ENCODE measurements around the gene PSD2. TPM values are rescaled to one million over a fixed set of nuclear protein-coding genes. Genes with fewer than 3 reads are reported as not detected.
A peak's percentile ranks its signal among the peaks of the same experiment; 100 is the strongest.

The PSD2 gene
- total and polyA plus RNA-seq, 4 donors: 0.30 to 0.62 (median 0.41) TPM; not detected in 1

DNA sequence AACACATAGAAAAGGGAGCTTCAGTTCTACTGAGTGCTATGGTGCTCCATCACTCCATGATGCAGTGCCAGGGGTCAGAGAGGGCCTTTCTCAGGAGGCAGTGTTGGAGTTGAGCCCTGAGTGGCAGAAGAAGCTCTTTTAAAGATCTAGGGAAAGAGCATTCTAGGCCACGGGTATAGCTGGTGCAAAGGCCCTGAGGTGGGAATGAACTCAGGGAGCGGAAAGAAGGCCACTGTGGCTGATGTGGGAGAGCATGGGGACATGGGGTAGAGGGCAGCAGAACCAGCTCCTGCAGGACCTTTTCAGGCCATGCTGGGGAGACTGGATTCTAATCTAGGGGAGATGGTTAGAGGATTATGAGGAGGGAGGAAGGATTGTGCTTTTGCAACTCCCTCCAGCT lies 9.9 kb downstream of the PSD2 start:
- ATAC-seq (ENCODE audit: low FRiP score) (no peak), DNase-seq (no peak)
- H3K36me3 ChIP-seq (ENCODE audit: control insufficient read depth in 1 of 2, insufficient read depth in 2 of 2, low read length in 1 of 2): no peaks in the 10 kb centered on the region
- no peak overlapping the region for H3K27ac ChIP-seq (ENCODE audit: low read depth in 1 of 2, low read length in 2 of 2)
- no peaks in the 10 kb centered on the region for H3K4me1 ChIP-seq (ENCODE audit: control insufficient read depth in 1 of 2, insufficient read depth in 2 of 2, low read length in 2 of 2)
- H3K27me3 ChIP-seq (ENCODE audit: control insufficient read depth in 1 of 2, insufficient read depth in 2 of 2, low read length in 1 of 2): no peaks in the 10 kb centered on the region
- H3K9me3 ChIP-seq (ENCODE audit: control insufficient read depth, low read length): no peaks in the 10 kb centered on the region
- WGBS, 2 donors: 94 to 96% methylated on average over 2 of the region's 2 CpGs
- intact Hi-C loops (cut with DNase I): no loop called here
- no peak overlapping the region for H3K4me3 ChIP-seq (ENCODE audit: low read length in 2 of 2)

GRCh38 chr5:139806111-139806510 lies 10.5 kb downstream of the PSD2 start:
- 82 to 86% methylated on average over 4 of the region's 4 CpGs for WGBS, 2 donors
- DNase-seq: peak; percentile 5 to 36
- intact Hi-C loops (cut with DNase I): no loop called here
- Histone ChIP-seq H3K9me3 (ENCODE audit: control insufficient read depth, low read length) (no peaks in the 10 kb centered on the region), H3K4me3 (ENCODE audit: low read length in 2 of 2) (no peak overlapping the region), H3K27me3 (ENCODE audit: control insufficient read depth in 1 of 2, insufficient read depth in 2 of 2, low read length in 1 of 2) (no peaks in the 10 kb centered on the region), H3K4me1 (ENCODE audit: control insufficient read depth in 1 of 2, insufficient read depth in 2 of 2, low read length in 2 of 2) (no peaks in the 10 kb centered on the region), H3K27ac (ENCODE audit: low read depth in 1 of 2, low read length in 2 of 2) (no peak overlapping the region), H3K36me3 (ENCODE audit: control insufficient read depth in 1 of 2, insufficient read depth in 2 of 2, low read length in 1 of 2) (no peaks in the 10 kb centered on the region)
- ATAC-seq (ENCODE audit: low FRiP score): no peak

DNA sequence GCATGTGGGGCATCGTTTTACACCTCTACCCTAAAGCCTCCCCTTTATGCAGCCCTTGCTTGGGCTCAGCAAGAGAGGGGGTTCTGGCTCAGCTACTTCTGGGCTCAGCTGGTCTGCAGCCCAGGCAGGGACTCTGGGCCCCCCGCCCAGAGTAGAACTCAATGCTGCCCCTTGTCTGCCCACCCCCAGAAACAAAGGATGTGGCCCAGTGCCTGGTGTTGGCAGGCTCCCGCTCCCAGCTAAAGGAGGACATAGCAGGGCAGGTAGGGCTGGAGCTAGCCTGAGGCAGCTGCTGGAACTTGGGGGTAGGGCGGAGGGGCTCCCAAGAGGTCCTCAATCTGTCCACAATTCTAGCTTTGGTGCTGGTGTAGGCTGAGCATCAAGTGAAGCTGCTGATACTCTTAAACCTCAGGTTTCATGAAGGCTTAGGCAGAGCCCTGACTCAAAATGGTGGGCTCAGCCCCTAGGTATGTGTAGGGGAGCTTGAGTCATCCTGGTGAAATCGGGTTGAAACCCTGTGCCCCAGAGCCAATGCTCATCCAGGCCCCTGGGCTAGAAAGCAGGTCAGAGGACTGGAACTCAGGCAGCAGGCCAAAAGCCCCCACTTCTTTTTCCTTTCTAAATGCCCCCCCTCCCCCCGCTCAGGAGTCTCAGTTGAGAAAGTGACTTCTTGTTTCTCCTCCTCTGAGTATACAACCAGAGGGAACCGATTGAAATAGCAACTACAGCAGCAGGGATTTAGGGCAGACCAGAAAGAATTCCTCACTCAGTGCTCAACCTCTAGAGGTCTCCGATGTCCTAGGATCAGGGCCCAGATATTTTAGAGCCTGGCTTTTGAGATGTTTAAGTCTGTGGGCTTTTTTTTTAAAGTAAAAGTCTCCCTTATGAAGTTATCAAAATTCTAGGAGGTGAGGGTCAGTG lies 11.4 kb downstream of the PSD2 start:
- Histone ChIP-seq H3K9me3 (ENCODE audit: control insufficient read depth, low read length) (no peaks in the 10 kb centered on the region), H3K27ac (ENCODE audit: low read depth in 1 of 2, low read length in 2 of 2) (no peak overlapping the region), H3K27me3 (ENCODE audit: control insufficient read depth in 1 of 2, insufficient read depth in 2 of 2, low read length in 1 of 2) (no peaks in the 10 kb centered on the region), H3K4me3 (ENCODE audit: low read length in 2 of 2) (no peak overlapping the region), H3K36me3 (ENCODE audit: control insufficient read depth in 1 of 2, insufficient read depth in 2 of 2, low read length in 1 of 2) (no peaks in the 10 kb centered on the region), H3K4me1 (ENCODE audit: control insufficient read depth in 1 of 2, insufficient read depth in 2 of 2, low read length in 2 of 2) (no peaks in the 10 kb centered on the region)
- DNase-seq (peak; percentile 19 to 33), ATAC-seq (ENCODE audit: low FRiP score) (no peak)
- 68 to 70% methylated on average over 8 of the region's 8 CpGs for WGBS, 2 donors
- intact Hi-C loops (cut with DNase I): no loop called here

- DNase-seq: peak; percentile 2 to 35
- no peaks in the 10 kb centered on the region for H3K4me1 ChIP-seq (ENCODE audit: control insufficient read depth in 1 of 2, insufficient read depth in 2 of 2, low read length in 2 of 2)
- intact Hi-C loops (cut with DNase I): no loop called here
These were observed 12.0 kb downstream of the PSD2 start for GRCh38 chr5:139807647-139808030.

GRCh38 chr5:139808481-139809330 lies 13.1 kb downstream of the PSD2 start:
- Histone ChIP-seq H3K9me3 (ENCODE audit: control insufficient read depth, low read length) (no peaks in the 10 kb centered on the region), H3K27ac (ENCODE audit: low read depth in 1 of 2, low read length in 2 of 2) (no peak overlapping the region), H3K36me3 (ENCODE audit: control insufficient read depth in 1 of 2, insufficient read depth in 2 of 2, low read length in 1 of 2) (no peaks in the 10 kb centered on the region), H3K27me3 (ENCODE audit: control insufficient read depth in 1 of 2, insufficient read depth in 2 of 2, low read length in 1 of 2) (no peaks in the 10 kb centered on the region), H3K4me1 (ENCODE audit: control insufficient read depth in 1 of 2, insufficient read depth in 2 of 2, low read length in 2 of 2) (no peaks in the 10 kb centered on the region), H3K4me3 (ENCODE audit: low read length in 2 of 2) (no peak overlapping the region)
- intact Hi-C loops (cut with DNase I): no loop called here
- DNase-seq (peak; percentile 48 to 78), ATAC-seq (ENCODE audit: low FRiP score) (no peak)
- WGBS, 2 donors: 42 to 46% methylated on average over 18 to 19 of the region's 19 CpGs

More at GRCh38 chr5:139807647-139808030, 12.0 kb downstream of the PSD2 start:
- Histone ChIP-seq H3K4me3 (ENCODE audit: low read length in 2 of 2) (no peak overlapping the region), H3K9me3 (ENCODE audit: control insufficient read depth, low read length) (no peaks in the 10 kb centered on the region), H3K36me3 (ENCODE audit: control insufficient read depth in 1 of 2, insufficient read depth in 2 of 2, low read length in 1 of 2) (no peaks in the 10 kb centered on the region), H3K27ac (ENCODE audit: low read depth in 1 of 2, low read length in 2 of 2) (no peak overlapping the region), H3K27me3 (ENCODE audit: control insufficient read depth in 1 of 2, insufficient read depth in 2 of 2, low read length in 1 of 2) (no peaks in the 10 kb centered on the region)
- WGBS, 2 donors: 90 to 91% methylated on average over 6 of the region's 6 CpGs
- no peak for ATAC-seq (ENCODE audit: low FRiP score)

DNA sequence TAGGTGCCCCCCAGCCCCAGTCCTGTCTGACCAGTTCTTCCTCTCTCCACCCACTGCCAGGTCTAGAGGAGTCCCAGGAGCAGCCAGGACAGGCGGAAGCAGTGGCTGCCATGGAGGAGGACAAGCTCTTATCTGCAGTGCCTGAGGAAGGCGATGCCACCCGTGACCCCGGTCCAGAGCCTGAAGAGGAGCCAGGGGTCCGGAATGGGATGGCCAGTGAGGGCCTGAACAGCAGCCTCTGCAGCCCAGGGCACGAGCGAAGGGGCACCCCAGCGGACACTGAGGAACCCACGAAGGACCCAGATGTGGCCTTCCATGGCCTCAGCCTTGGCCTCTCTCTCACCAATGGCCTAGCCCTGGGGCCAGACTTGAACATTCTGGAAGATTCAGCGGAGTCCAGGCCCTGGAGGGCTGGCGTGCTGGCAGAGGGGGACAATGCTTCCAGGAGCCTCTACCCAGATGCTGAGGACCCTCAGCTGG lies 13.8 kb downstream of the PSD2 start:
- intact Hi-C loops (cut with DNase I): no loop called here
- 95 to 96% methylated on average over 11 of the region's 11 CpGs for WGBS, 2 donors
- Histone ChIP-seq H3K27ac (ENCODE audit: low read depth in 1 of 2, low read length in 2 of 2) (no peak overlapping the region), H3K9me3 (ENCODE audit: control insufficient read depth, low read length) (no peaks in the 10 kb centered on the region), H3K4me3 (ENCODE audit: low read length in 2 of 2) (no peak overlapping the region), H3K27me3 (ENCODE audit: control insufficient read depth in 1 of 2, insufficient read depth in 2 of 2, low read length in 1 of 2) (no peaks in the 10 kb centered on the region), H3K4me1 (ENCODE audit: control insufficient read depth in 1 of 2, insufficient read depth in 2 of 2, low read length in 2 of 2) (no peaks in the 10 kb centered on the region), H3K36me3 (ENCODE audit: control insufficient read depth in 1 of 2, insufficient read depth in 2 of 2, low read length in 1 of 2) (no peaks in the 10 kb centered on the region)
- peak; percentile 9 to 57 for DNase-seq
- no peak for ATAC-seq (ENCODE audit: low FRiP score)

- Histone ChIP-seq H3K4me1 (ENCODE audit: control insufficient read depth in 1 of 2, insufficient read depth in 2 of 2, low read length in 2 of 2) (no peaks in the 10 kb centered on the region), H3K36me3 (ENCODE audit: control insufficient read depth in 1 of 2, insufficient read depth in 2 of 2, low read length in 1 of 2) (no peaks in the 10 kb centered on the region), H3K27ac (ENCODE audit: low read depth in 1 of 2, low read length in 2 of 2) (no peak overlapping the region), H3K9me3 (ENCODE audit: control insufficient read depth, low read length) (no peaks in the 10 kb centered on the region), H3K27me3 (ENCODE audit: control insufficient read depth in 1 of 2, insufficient read depth in 2 of 2, low read length in 1 of 2) (no peaks in the 10 kb centered on the region), H3K4me3 (ENCODE audit: low read length in 2 of 2) (no peak overlapping the region)
- WGBS, 2 donors: 91 to 93% methylated on average over 8 of the region's 8 CpGs
- intact Hi-C loops (cut with DNase I): no loop called here
- no peak for ATAC-seq (ENCODE audit: low FRiP score)
- DNase-seq: peak; percentile 24 to 38
These were observed 15.0 kb downstream of the PSD2 start for GRCh38 chr5:139810341-139811273.

DNA sequence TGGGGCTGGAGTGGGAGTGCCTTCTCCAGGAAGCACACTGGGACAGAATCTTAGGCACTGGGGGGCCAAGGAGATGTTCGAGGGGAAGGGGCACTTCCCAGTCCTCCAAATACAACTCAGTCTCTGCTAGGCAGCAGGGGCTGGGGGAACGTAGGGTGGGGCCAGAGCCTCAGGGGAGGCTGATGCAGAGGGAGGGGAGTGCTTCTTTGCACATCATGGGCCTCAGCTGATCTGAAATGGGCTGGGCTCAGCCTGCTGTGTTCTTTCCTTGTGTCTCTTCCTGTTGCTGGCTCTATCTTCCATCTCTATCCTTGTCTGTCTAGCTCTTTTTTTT lies 15.6 kb downstream of the PSD2 start:
- H3K9me3 ChIP-seq (ENCODE audit: control insufficient read depth, low read length): no peaks in the 10 kb centered on the region
- H3K4me3 ChIP-seq (ENCODE audit: low read length in 2 of 2): no peak overlapping the region
- 64 to 65% methylated on average over 2 of the region's 2 CpGs for WGBS, 2 donors
- H3K36me3 ChIP-seq (ENCODE audit: control insufficient read depth in 1 of 2, insufficient read depth in 2 of 2, low read length in 1 of 2): no peaks in the 10 kb centered on the region
- ATAC-seq (ENCODE audit: low FRiP score) (no peak), DNase-seq (peak in 1 of 2 donors; percentile 6)
- no peaks in the 10 kb centered on the region for H3K4me1 ChIP-seq (ENCODE audit: control insufficient read depth in 1 of 2, insufficient read depth in 2 of 2, low read length in 2 of 2)
- H3K27ac ChIP-seq (ENCODE audit: low read depth in 1 of 2, low read length in 2 of 2): no peak overlapping the region
- no peaks in the 10 kb centered on the region for H3K27me3 ChIP-seq (ENCODE audit: control insufficient read depth in 1 of 2, insufficient read depth in 2 of 2, low read length in 1 of 2)
- intact Hi-C loops (cut with DNase I): no loop called here
